Globus pallidus (tissue), 1 donor: ENCODE measurements around the gene CTNNA2.

ENCODE experiments used
- DNase-seq: peaks from one replicate; pipeline ENCODE4 v3.0.0-alpha.2; 2015; ENCODE audit warnings: low spot score

Gene CTNNA2

GRCh38 chr2:80288576-80288975 lies 775.7 kb downstream of the CTNNA2 start:
- DNase-seq: peak; percentile 76

- DNase-seq: no peak
Measured at GRCh38 chr2:80291656-80292055, 778.8 kb downstream of the CTNNA2 start.

- no peak for DNase-seq
Measured at GRCh38 chr2:80292474-80292873, 779.6 kb downstream of the CTNNA2 start.

- peak; percentile 82 for DNase-seq
Measured at GRCh38 chr2:80293039-80293438, 780.2 kb downstream of the CTNNA2 start.

GRCh38 chr2:80298954-80299353 lies 786.1 kb downstream of the CTNNA2 start:
- DNase-seq: no peak

GRCh38 chr2:80299661-80300060 lies 786.8 kb downstream of the CTNNA2 start:
- DNase-seq: no peak

- no peak for DNase-seq
Measured at GRCh38 chr2:80300346-80300745, 787.5 kb downstream of the CTNNA2 start.

- DNase-seq: no peak
Measured at GRCh38 chr2:80300954-80301353, 788.1 kb downstream of the CTNNA2 start.

GRCh38 chr2:80302001-80302313 lies 789.1 kb downstream of the CTNNA2 start:
- no peak for DNase-seq

- DNase-seq: no peak
Measured at GRCh38 chr2:80302314-80303005, 789.6 kb downstream of the CTNNA2 start.

GRCh38 chr2:80303006-80303908 lies 790.4 kb downstream of the CTNNA2 start:
- no peak for DNase-seq

- no peak for DNase-seq
Measured at GRCh38 chr2:80303909-80304837, 791.3 kb downstream of the CTNNA2 start, which contains the start of gene LRRTM1. TSS of gene LRRTM1 (minus strand) at chr2:80304752. CDS start at chr2:80303819, 933 bp downstream.

- no peak for DNase-seq
Measured at GRCh38 chr2:80311304-80311703, 798.5 kb downstream of the CTNNA2 start.

GRCh38 chr2:80312282-80312839 lies 799.5 kb downstream of the CTNNA2 start:
- DNase-seq: no peak

GRCh38 chr2:80322311-80322920 lies 809.6 kb downstream of the CTNNA2 start:
- no peak for DNase-seq

GRCh38 chr2:80322958-80323357 lies 810.1 kb downstream of the CTNNA2 start:
- no peak for DNase-seq

- DNase-seq: no peak
Measured at GRCh38 chr2:80323610-80324009, 810.8 kb downstream of the CTNNA2 start.

GRCh38 chr2:80324525-80324924 lies 811.7 kb downstream of the CTNNA2 start:
- no peak for DNase-seq

GRCh38 chr2:80326214-80326613 lies 813.4 kb downstream of the CTNNA2 start:
- peak; percentile 54 for DNase-seq

GRCh38 chr2:80326861-80327260 lies 814.0 kb downstream of the CTNNA2 start:
- DNase-seq: no peak

GRCh38 chr2:80328159-80328571 lies 815.3 kb downstream of the CTNNA2 start:
- no peak for DNase-seq
